Activated CD8-positive, alpha-beta T cell treated with anti-CD3 and anti-CD28 coated beads for 36 hours (primary cell): ENCODE results near the gene MYO16. TPM values are rescaled to one million over a fixed set of nuclear protein-coding genes. Genes with fewer than 3 reads are reported as not detected.

Source experiments
- ATAC-seq: fragments of 200-7000 bp; cut with Tn5 transposase; one replicate; pipeline ENCODE4 v1.10.0; 2021; ENCODE audit warnings: mild to moderate bottlenecking, moderate library complexity
- CTCF ChIA-PET: fragments of 350-600 bp; sonication (Branson Sonifier 250); formaldehyde crosslinking; loops from one replicate; lab custom pipeline; 2021; ENCODE audit warnings: antibody characterized with exemption; lab: Charles Lee
- POLR2A ChIA-PET: fragments of 350-600 bp; sonication (Branson Sonifier 250); formaldehyde crosslinking; loops from one replicate; lab custom pipeline; 2021; ENCODE audit warnings: antibody characterized with exemption; lab: Charles Lee
- DNase-seq: peaks from one replicate; pipeline ENCODE4 v3.0.0-alpha.2; 2020
- H3K27ac Mint-ChIP-seq: one replicate; pipeline ENCODE4 v1.8.0; 2021; ENCODE audit warnings: mild to moderate bottlenecking, mixed read lengths
- H3K27me3 Mint-ChIP-seq: one replicate; pipeline ENCODE4 v1.8.0; 2021; ENCODE audit warnings: mixed read lengths
- H3K36me3 Mint-ChIP-seq: one replicate; pipeline ENCODE4 v1.8.0; 2021; ENCODE audit warnings: low read depth, mixed read lengths
- H3K4me1 Mint-ChIP-seq: one replicate; pipeline ENCODE4 v1.8.0; 2021; ENCODE audit warnings: low read depth, mixed read lengths
- H3K4me3 Mint-ChIP-seq: one replicate; pipeline ENCODE4 v1.8.0; 2021; ENCODE audit warnings: mild to moderate bottlenecking, moderate library complexity, mixed read lengths
- H3K9me3 Mint-ChIP-seq: one replicate; pipeline ENCODE4 v1.8.0; 2021; ENCODE audit warnings: mixed read lengths
- intact Hi-C: fragments of 100-400 bp; cut with micrococcal nuclease; formaldehyde crosslinking; loops from one replicate; pipeline ENCODE4 v1.10.0; 2022
- total RNA-seq, 2 experiments: library from RNA; stranded (reverse); gene quantifications; one replicate each; pipeline ENCODE4 v1.2.3, GENCODE V29; 2021
- TF ChIP-seq, protein P1 (sequence below): fragments of 200-600 bp; IDR thresholded peaks from one replicate; pipeline ENCODE4 v1.8.0; 2022; ENCODE audit warnings: antibody characterized with exemption, mild to moderate bottlenecking

MYO16 gene
- total RNA-seq, 2 experiments from 2014 or later = not detected

GRCh38 chr13:108775597-108775996 lies 146.2 kb downstream of the MYO16 start:
- Mint-ChIP-seq H3K9me3 (no peaks in the 10 kb centered on the region), H3K4me1 (no peaks in the 10 kb centered on the region), H3K27me3 (no peaks in the 10 kb centered on the region), H3K36me3 (no peaks in the 10 kb centered on the region), H3K4me3 (no peak overlapping the region), H3K27ac (no peak overlapping the region)
- DNase-seq = no peak
- intact Hi-C loops = no loop called here
- POLR2A ChIA-PET = no interaction called here
- CTCF ChIA-PET = no interaction called here
- TF ChIP-seq, protein P1, sequence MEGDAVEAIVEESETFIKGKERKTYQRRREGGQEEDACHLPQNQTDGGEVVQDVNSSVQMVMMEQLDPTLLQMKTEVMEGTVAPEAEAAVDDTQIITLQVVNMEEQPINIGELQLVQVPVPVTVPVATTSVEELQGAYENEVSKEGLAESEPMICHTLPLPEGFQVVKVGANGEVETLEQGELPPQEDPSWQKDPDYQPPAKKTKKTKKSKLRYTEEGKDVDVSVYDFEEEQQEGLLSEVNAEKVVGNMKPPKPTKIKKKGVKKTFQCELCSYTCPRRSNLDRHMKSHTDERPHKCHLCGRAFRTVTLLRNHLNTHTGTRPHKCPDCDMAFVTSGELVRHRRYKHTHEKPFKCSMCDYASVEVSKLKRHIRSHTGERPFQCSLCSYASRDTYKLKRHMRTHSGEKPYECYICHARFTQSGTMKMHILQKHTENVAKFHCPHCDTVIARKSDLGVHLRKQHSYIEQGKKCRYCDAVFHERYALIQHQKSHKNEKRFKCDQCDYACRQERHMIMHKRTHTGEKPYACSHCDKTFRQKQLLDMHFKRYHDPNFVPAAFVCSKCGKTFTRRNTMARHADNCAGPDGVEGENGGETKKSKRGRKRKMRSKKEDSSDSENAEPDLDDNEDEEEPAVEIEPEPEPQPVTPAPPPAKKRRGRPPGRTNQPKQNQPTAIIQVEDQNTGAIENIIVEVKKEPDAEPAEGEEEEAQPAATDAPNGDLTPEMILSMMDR = no peak
- no peak for ATAC-seq

- TF ChIP-seq, protein P1 = no peak
- ChIA-PET CTCF (no interaction called here), POLR2A (no interaction called here)
- intact Hi-C loops = no loop called here
- Mint-ChIP-seq H3K4me1 (no peaks in the 10 kb centered on the region), H3K36me3 (no peaks in the 10 kb centered on the region), H3K27ac (no peak overlapping the region), H3K9me3 (no peaks in the 10 kb centered on the region), H3K27me3 (no peaks in the 10 kb centered on the region), H3K4me3 (no peak overlapping the region)
- DNase-seq (no peak), ATAC-seq (no peak)
Observed at GRCh38 chr13:108776650-108777049, 147.2 kb downstream of the MYO16 start.

GRCh38 chr13:108777421-108778420 lies 148.3 kb downstream of the MYO16 start:
- TF ChIP-seq, protein P1 = no peak
- ATAC-seq (no peak), DNase-seq (no peak)
- H3K4me1 Mint-ChIP-seq = no peaks in the 10 kb centered on the region
- CTCF ChIA-PET = no interaction called here
- H3K27me3 Mint-ChIP-seq = no peaks in the 10 kb centered on the region
- H3K9me3 Mint-ChIP-seq = no peaks in the 10 kb centered on the region
- POLR2A ChIA-PET = no interaction called here
- H3K4me3 Mint-ChIP-seq = no peak overlapping the region
- H3K36me3 Mint-ChIP-seq = no peaks in the 10 kb centered on the region
- intact Hi-C loops = no loop called here
- H3K27ac Mint-ChIP-seq = no peak overlapping the region

GRCh38 chr13:108779308-108779707 lies 149.9 kb downstream of the MYO16 start:
- H3K4me3 Mint-ChIP-seq = no peak overlapping the region
- no peak overlapping the region for H3K27ac Mint-ChIP-seq
- DNase-seq (no peak), ATAC-seq (no peak)
- CTCF ChIA-PET = no interaction called here
- H3K9me3 Mint-ChIP-seq = no peaks in the 10 kb centered on the region
- no peaks in the 10 kb centered on the region for H3K27me3 Mint-ChIP-seq
- TF ChIP-seq, protein P1 = no peak
- H3K4me1 Mint-ChIP-seq = no peaks in the 10 kb centered on the region
- intact Hi-C loops = no loop called here
- POLR2A ChIA-PET = interaction anchor here (0.6 kb wide), 1 partner anchor 29 kb away, joined by 3 read pairs; no protein-coding TSS in a partner anchor
- no peaks in the 10 kb centered on the region for H3K36me3 Mint-ChIP-seq

- DNase-seq = no peak
Observed at GRCh38 chr13:108780706-108781105, 151.3 kb downstream of the MYO16 start.

More at GRCh38 chr13:108780706-108781105, 151.3 kb downstream of the MYO16 start:
- Mint-ChIP-seq H3K4me1 (no peaks in the 10 kb centered on the region), H3K27ac (no peak overlapping the region), H3K9me3 (no peaks in the 10 kb centered on the region), H3K36me3 (no peaks in the 10 kb centered on the region), H3K4me3 (no peak overlapping the region), H3K27me3 (no peaks in the 10 kb centered on the region)
- ChIA-PET CTCF (no interaction called here), POLR2A (no interaction called here)
- intact Hi-C loops = no loop called here
- TF ChIP-seq, protein P1 = no peak
- no peak for ATAC-seq
